HCT116 (cell line): ENCODE data around the gene OR8A1. TPM values are rescaled to one million over a fixed set of nuclear protein-coding genes. Genes with fewer than 3 reads are reported as not detected.

Experiments
- ATAC-seq: fragments of 200-7000 bp; cut with Tn5 transposase; 2 replicates; pipeline ENCODE4 v1.9.1; 2020; ENCODE audit warnings: mild to moderate bottlenecking, moderate library complexity
- BruUV-seq: library from RNA; stranded (reverse); fragments of 400-500 nt; replicated peaks from 2 replicates; lab custom pipeline; 2021; lab: Mats Ljungman, UMichigan
- CTCF ChIA-PET: fragments of 300-600 bp; sonication (Branson Sonifier 250); formaldehyde crosslinking; loops from one replicate; lab custom pipeline; 2021; ENCODE audit warnings: antibody characterized with exemption; lab: Charles Lee
- POLR2A ChIA-PET: fragments of 300-600, 350-600 bp; sonication (Branson Sonifier 250); formaldehyde crosslinking; loops from one replicate; lab custom pipeline; 2021; ENCODE audit warnings: antibody characterized with exemption; lab: Charles Lee
- RAD21 ChIA-PET, 2 experiments: fragments of 300-600 bp; sonication (Branson Sonifier 250); formaldehyde crosslinking; loops; one replicate each; lab custom pipeline; 2023; ENCODE audit warnings: low total read pairs in 2 of 2; ENCODE audit not compliant: uncharacterized antibody in 2 of 2, unreplicated experiment in 2 of 2, low non-redundant PET in 1 of 2; lab: Charles Lee
- DNase-seq: peaks from one replicate; pipeline ENCODE4 v3.0.0-alpha.2; 2010; ENCODE audit warnings: low read depth, low spot score
- H2AFZ ChIP-seq: fragments of 200-600 bp; shearing (Covaris generic), sonication (generic); 2 replicates; pipeline ENCODE4 v1.6.1; 2017; ENCODE audit warnings: low read depth, mixed run types, mixed read lengths, antibody characterized with exemption, low read length; ENCODE audit not compliant: poor library complexity, severe bottlenecking
- H3K27ac ChIP-seq: 2 replicates; pipeline ENCODE4 v1.5.1; 2012; ENCODE audit warnings: low read depth, low read length
- H3K27me3 ChIP-seq: fragments of 200-600 bp; sonication (generic); 2 replicates; pipeline ENCODE4 v1.6.1; 2016; ENCODE audit warnings: mixed run types, low read length, mixed read lengths; ENCODE audit not compliant: insufficient read depth
- H3K36me3 ChIP-seq, 2 experiments: fragments of 200-500 bp in 1 of 2; fragments of 200-600 bp in 1 of 2; sonication (Bioruptor generic) in 1 of 2; sonication (generic) in 1 of 2; 2 replicates each; pipeline versions ENCODE4 v1.5.1 to v1.6.1; 2014 to 2016; ENCODE audit warnings: low read length in 2 of 2, inconsistent platforms in 1 of 2, mixed read lengths in 1 of 2, mixed run types in 1 of 2; ENCODE audit not compliant: insufficient read depth in 2 of 2, control insufficient read depth in 1 of 2
- H3K4me1 ChIP-seq, 2 experiments: fragments of 200-600 bp in 1 of 2; sonication (generic) in 1 of 2; 2 replicates each; pipeline versions ENCODE4 v1.5.1 to v1.6.1; 2012 to 2017; ENCODE audit warnings: low read length in 2 of 2, inconsistent platforms in 1 of 2, mild to moderate bottlenecking in 1 of 2, mixed read lengths in 1 of 2, mixed run types in 1 of 2, moderate library complexity in 1 of 2; ENCODE audit not compliant: insufficient read depth in 2 of 2, control insufficient read depth in 1 of 2
- H3K4me2 ChIP-seq: fragments of 200-600 bp; sonication (generic); 2 replicates; pipeline ENCODE4 v1.6.1; 2017; ENCODE audit warnings: mixed run types, low read length, mixed read lengths
- H3K4me3 ChIP-seq, 2 experiments: fragments of 200-600 bp in 1 of 2; sonication (generic) in 1 of 2; replicated peaks in 1 of 2; 2 replicates each; pipeline ENCODE4 v1.5.1; 2011 to 2016; ENCODE audit warnings: low read length in 2 of 2, control low read depth in 1 of 2, low read depth in 1 of 2, mild to moderate bottlenecking in 1 of 2, mixed read lengths in 1 of 2, mixed run types in 1 of 2
- H3K79me2 ChIP-seq: fragments of 200-600 bp; sonication (generic); 2 replicates; pipeline ENCODE4 v1.6.1; 2017; ENCODE audit warnings: mild to moderate bottlenecking, mixed run types, low read length, moderate library complexity, mixed read lengths; ENCODE audit not compliant: insufficient read depth
- H3K9ac ChIP-seq: fragments of 200-600 bp; sonication (generic); 2 replicates; pipeline ENCODE4 v1.6.1; 2016; ENCODE audit warnings: low read length, mixed read lengths
- H3K9me2 ChIP-seq: fragments of 200-600 bp; sonication (generic), shearing (Covaris generic); 2 replicates; pipeline ENCODE4 v1.6.1; 2017; ENCODE audit warnings: mixed run types, mild to moderate bottlenecking, moderate library complexity; ENCODE audit not compliant: insufficient read depth
- H3K9me3 ChIP-seq, 2 experiments: fragments of 200-500 bp in 1 of 2; fragments of 200-600 bp in 1 of 2; sonication (Bioruptor generic) in 1 of 2; sonication (generic) in 1 of 2; 2 replicates each; pipeline ENCODE4 v1.6.1; 2014 to 2017; ENCODE audit warnings: low read length in 2 of 2, mixed read lengths in 2 of 2, inconsistent platforms in 1 of 2, low read depth in 1 of 2, mild to moderate bottlenecking in 1 of 2, mixed run types in 1 of 2, moderate library complexity in 1 of 2; ENCODE audit not compliant: control insufficient read depth in 1 of 2, insufficient read depth in 1 of 2
- H4K20me1 ChIP-seq: fragments of 200-600 bp; sonication (generic), shearing (Covaris generic); 2 replicates; pipeline ENCODE4 v1.6.1; 2017; ENCODE audit warnings: mixed run types, mild to moderate bottlenecking, moderate library complexity; ENCODE audit not compliant: insufficient read depth
- ATF3 ChIP-seq: IDR thresholded peaks from 2 replicates; pipeline ENCODE4 v1.6.1; 2012
- CBX3 ChIP-seq: IDR thresholded peaks from 2 replicates; pipeline ENCODE4 v1.6.1; 2012; ENCODE audit warnings: low read depth
- CEBPB ChIP-seq: IDR thresholded peaks from 2 replicates; pipeline ENCODE4 v1.6.1; 2012; ENCODE audit warnings: low read depth
- CTCF ChIP-seq, 3 experiments: fragments of 200-600 bp in 1 of 3; sonication (generic) in 1 of 3; IDR thresholded peaks in 2 of 3; conservative IDR thresholded peaks in 1 of 3; 2 replicates each; pipeline ENCODE4 v1.5.1; 2012 to 2017; ENCODE audit warnings: low read depth in 2 of 3, low read length in 2 of 3, antibody characterized with exemption in 1 of 3, borderline replicate concordance in 1 of 3, control low read depth in 1 of 3, mild to moderate bottlenecking in 1 of 3, mixed read lengths in 1 of 3, mixed run types in 1 of 3, moderate library complexity in 1 of 3; ENCODE audit not compliant: insufficient read depth in 1 of 3
- EGR1 ChIP-seq: IDR thresholded peaks from 2 replicates; pipeline ENCODE4 v1.6.1; 2012; ENCODE audit warnings: low read depth
- EZH2 ChIP-seq: fragments of 200-600 bp; sonication (generic); IDR thresholded peaks from 2 replicates; pipeline ENCODE4 v1.6.1; 2017; ENCODE audit warnings: antibody characterized with exemption, mixed run types
- EZH2phosphoT487 ChIP-seq: fragments of 200-600 bp; IDR thresholded peaks from 2 replicates; pipeline ENCODE4 v1.6.1; 2018; ENCODE audit warnings: antibody characterized with exemption, borderline replicate concordance
- FOSL1 ChIP-seq: IDR thresholded peaks from 2 replicates; pipeline ENCODE4 v1.6.1; 2012; ENCODE audit warnings: low read depth
- MAX ChIP-seq: IDR thresholded peaks from 2 replicates; pipeline ENCODE4 v1.6.1; 2012
- POLR2AphosphoS5 ChIP-seq: IDR thresholded peaks from 2 replicates; pipeline ENCODE4 v1.6.1; 2011; ENCODE audit warnings: mild to moderate bottlenecking, low read depth, low read length, moderate library complexity
- RAD21 ChIP-seq: IDR thresholded peaks from 2 replicates; pipeline ENCODE4 v1.6.1; 2012; ENCODE audit warnings: low read depth, mild to moderate bottlenecking
- SP1 ChIP-seq: IDR thresholded peaks from 2 replicates; pipeline ENCODE4 v1.6.1; 2012; ENCODE audit warnings: low read depth
- SRF ChIP-seq: IDR thresholded peaks from 2 replicates; pipeline ENCODE4 v1.6.1; 2012; ENCODE audit warnings: low read depth
- ZFX ChIP-seq: fragments of 450-650 bp; IDR thresholded peaks from 2 replicates; pipeline ENCODE4 v1.6.1; 2017
- ZNF274 ChIP-seq: fragments of 200-500 bp; sonication (Bioruptor generic); IDR thresholded peaks from 2 replicates; pipeline ENCODE4 v1.6.1; 2014; ENCODE audit warnings: mild to moderate bottlenecking, low read depth, low read length, inconsistent platforms
- intact Hi-C: fragments of 100-400 bp; cut with micrococcal nuclease; formaldehyde crosslinking; loops from 2 replicates; pipeline ENCODE4 v1.10.0; 2022
- total RNA-seq: library from RNA; stranded (reverse); gene quantifications from one replicate; pipeline ENCODE4 v1.2.1, GENCODE V29; 2021; ENCODE audit not compliant: unreplicated experiment

The OR8A1 gene
- total RNA-seq, 1 experiment from 2014 or later = not detected

GRCh38 chr11:124612567-124613246 is 42.9 kb downstream of the OR8A1 start (continued):
- TF ChIP-seq ATF3 = no peak
- no peak for TF ChIP-seq ZNF274
- no peak for TF ChIP-seq FOSL1

GRCh38 chr11:124618863-124619262 is 49.1 kb downstream of the OR8A1 start:
- ChIA-PET POLR2A (no interaction called here), CTCF (no interaction called here), RAD21 (no interaction called here)
- TF ChIP-seq ZFX = no peak
- TF ChIP-seq EGR1 = no peak
- no peak for TF ChIP-seq EZH2phosphoT487
- TF ChIP-seq CTCF (IDR thresholded peaks at IDR 0.05 in 2 of 3, conservative IDR thresholded peaks at IDR 0.05 in 1 of 3; ENCODE audit: borderline replicate concordance in 1 of 3, insufficient read depth in 1 of 3, low read depth in 2 of 3, low read length in 2 of 3) = no peak
- no peak for TF ChIP-seq SP1
- no peak for TF ChIP-seq CEBPB
- no peak for TF ChIP-seq EZH2
- TF ChIP-seq POLR2AphosphoS5 = no peak
- no peak for TF ChIP-seq MAX
- no peak for TF ChIP-seq SRF
- no peak for TF ChIP-seq RAD21
- TF ChIP-seq ATF3 = no peak
- TF ChIP-seq CBX3 = no peak
- no peak overlapping the region for H3K27ac ChIP-seq
- peaks cover 11% of the 10 kb centered on the region for H3K79me2 ChIP-seq
- H3K4me3 ChIP-seq = no peak overlapping the region
- H3K4me2 ChIP-seq = no peak overlapping the region
- no TSS peak for BruUV-seq
- peaks cover 2 to 9% of the 10 kb centered on the region in 2 experiments; a peak in 3 of 4 replicates for H3K4me1 ChIP-seq
- no peaks in the 10 kb centered on the region for H3K36me3 ChIP-seq
- H3K9me2 ChIP-seq = no peaks in the 10 kb centered on the region
- no peak for ATAC-seq
- no peak overlapping the region for H2AFZ ChIP-seq
- no peaks in the 10 kb centered on the region for H4K20me1 ChIP-seq
- H3K9me3 ChIP-seq = no peaks in the 10 kb centered on the region
- intact Hi-C loops = no loop called here
- no peak overlapping the region for H3K9ac ChIP-seq
- H3K27me3 ChIP-seq = peaks cover 9% of the 10 kb centered on the region; the same call in 1 of the 2 replicates
- DNase-seq = no peak

Other genes starting within 250 kb of the OR8A1 start
- not detected for gene OR8D2, start 249.8 kb upstream of the OR8A1 start, total RNA-seq
- gene OR8B2, start 185.5 kb upstream of the OR8A1 start, total RNA-seq = not detected
- gene OR8B3, start 171.0 kb upstream of the OR8A1 start, total RNA-seq = not detected
- not detected for gene OR8B4, start 145.1 kb upstream of the OR8A1 start, total RNA-seq
- gene OR8B8, start 124.3 kb upstream of the OR8A1 start, total RNA-seq = not detected
- not detected for gene OR8B12, start 26.3 kb upstream of the OR8A1 start, total RNA-seq
- gene PANX3, start 41.4 kb downstream of the OR8A1 start, total RNA-seq = not detected
- gene TBRG1, start 52.9 kb downstream of the OR8A1 start, total RNA-seq = 29.6 TPM
- gene SIAE, start 103.7 kb downstream of the OR8A1 start, total RNA-seq = 39.2 TPM
- 12.9 TPM for gene SPA17, start 103.9 kb downstream of the OR8A1 start, total RNA-seq
- 33.3 TPM for gene NRGN, start 169.9 kb downstream of the OR8A1 start, total RNA-seq
- not detected for gene VSIG2, start 182.3 kb downstream of the OR8A1 start, total RNA-seq
- 6.1 TPM for gene ESAM, start 192.3 kb downstream of the OR8A1 start, total RNA-seq
- gene MSANTD2, start 230.4 kb downstream of the OR8A1 start, total RNA-seq = 8.6 TPM